HG03025 (cell line): Measurements from ENCODE around the gene IL19.
"Not testable (repeated sequence)": the region's sequence is repeated elsewhere in the genome, so short reads cannot be mapped to it uniquely, and the experiment has no call there.

Source experiments
- ATAC-seq: cut with Tn5 transposase; IDR thresholded peaks from one replicate; pipeline ENCODE4 v1.9.1; 2021; ENCODE audit warnings: mild to moderate bottlenecking, moderate library complexity; ENCODE audit not compliant: unreplicated experiment, low FRiP score

The IL19 gene

DNA sequence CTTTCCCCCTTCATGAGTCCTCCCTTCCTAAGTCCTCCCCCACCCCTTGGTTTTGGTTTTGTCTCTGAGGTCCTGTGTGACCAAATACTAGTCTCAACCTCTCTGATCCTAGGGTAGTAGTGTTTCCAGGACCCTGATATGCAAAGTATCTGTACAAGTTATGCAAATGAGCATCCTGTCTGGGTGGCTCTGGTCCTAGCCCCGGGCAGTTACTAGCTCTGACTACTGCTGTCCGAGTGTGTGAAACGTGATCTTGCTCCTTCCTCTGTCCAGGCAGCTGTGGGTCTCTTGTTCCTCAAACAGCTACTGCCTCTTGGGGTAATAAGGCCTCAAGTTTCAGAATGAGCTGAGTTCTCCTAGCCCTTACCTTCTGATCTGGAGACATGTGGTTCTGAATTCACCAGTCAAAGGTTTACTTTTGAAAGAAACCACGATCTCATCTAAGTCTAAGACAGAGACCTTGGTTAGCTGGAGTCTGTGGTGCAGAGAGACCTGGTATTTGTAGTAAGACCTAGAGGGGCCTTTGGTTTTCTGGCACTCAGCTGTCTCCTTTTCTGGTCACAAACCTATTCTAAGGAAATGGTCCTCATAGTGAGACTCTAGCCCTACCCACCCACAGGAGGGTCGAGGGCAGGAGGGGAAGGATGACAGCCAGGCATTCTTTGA lies 31.0 kb upstream of the IL19 start:
- peak; percentile 81 for ATAC-seq

DNA sequence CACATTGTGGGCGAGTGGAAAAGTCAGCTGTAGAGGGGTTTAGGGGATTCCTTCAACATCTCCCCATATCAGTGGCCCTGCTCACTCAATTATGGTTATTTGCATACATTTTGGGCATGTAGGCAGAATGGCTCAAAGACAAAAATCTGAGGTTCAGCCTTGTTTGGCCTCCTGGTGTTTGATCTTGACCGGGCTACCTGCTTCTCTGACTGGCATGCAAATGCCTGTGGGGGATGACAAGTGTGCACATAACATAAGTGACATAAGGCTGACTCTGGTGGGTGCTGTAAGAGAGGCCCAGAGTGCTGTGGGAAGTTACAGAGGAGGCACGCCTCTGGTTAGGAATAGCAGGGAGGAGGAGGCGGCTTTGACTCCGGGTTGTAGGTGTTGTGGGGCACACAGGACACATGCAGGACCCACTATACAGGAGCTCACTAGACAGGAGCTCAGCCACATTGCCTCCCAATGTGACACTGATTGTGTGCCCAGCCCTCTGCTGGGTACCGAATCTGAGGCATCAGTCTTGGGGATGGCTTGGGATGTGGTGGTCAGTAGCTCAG lies 29.4 kb upstream of the IL19 start:
- ATAC-seq: no peak

DNA sequence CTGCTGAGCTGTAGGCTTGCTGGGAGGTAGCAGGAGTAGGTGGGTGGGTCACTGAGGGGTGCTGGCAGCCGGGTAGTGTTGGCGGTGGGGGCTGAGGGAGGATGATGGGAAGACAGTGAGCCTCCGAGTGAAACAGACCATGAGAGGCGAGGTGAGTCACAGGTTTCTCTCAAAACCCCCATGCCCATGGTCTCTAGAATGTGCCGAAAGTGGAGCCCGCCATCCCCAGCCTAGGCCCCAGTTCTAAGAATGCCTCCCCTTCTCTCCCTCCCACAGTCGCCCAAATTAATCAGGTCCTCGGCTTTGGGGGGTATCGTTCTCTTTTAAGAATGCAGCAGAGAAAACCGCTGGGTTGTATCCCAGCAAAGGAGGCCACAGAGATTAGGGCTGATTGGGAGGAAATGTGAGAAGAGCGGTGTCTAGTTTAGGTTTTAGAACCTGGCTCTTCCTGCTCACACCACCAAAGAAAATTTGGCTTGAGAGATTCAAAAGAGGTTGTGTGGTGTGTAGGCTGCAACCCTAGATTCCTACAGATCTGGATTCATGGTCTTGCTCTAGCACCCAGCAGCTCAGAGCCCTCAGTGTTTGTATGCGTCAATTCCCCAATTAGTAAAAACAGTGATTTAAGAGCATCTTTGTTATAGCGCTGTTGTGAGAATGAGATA lies 27.7 kb upstream of the IL19 start:
- no peak for ATAC-seq

DNA sequence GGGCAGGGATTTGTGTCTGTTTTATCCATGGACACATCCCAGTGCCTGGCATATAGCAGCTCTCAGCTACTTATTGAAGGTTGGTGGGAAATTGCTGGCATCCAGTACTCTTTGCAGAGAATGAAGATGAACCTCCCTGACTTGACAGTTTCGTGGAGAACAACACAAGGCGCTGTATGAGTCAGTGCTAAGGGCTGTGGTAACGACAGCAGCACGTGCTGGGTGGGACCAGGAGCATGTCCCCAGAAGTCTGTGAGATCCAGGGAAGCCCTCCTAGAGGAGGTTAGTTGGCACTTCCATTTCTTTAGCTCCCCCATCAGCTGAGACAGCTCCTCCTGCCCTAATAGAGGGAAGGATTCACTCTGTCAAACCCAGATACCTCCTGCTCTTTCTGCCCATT lies 25.9 kb upstream of the IL19 start:
- no peak for ATAC-seq

DNA sequence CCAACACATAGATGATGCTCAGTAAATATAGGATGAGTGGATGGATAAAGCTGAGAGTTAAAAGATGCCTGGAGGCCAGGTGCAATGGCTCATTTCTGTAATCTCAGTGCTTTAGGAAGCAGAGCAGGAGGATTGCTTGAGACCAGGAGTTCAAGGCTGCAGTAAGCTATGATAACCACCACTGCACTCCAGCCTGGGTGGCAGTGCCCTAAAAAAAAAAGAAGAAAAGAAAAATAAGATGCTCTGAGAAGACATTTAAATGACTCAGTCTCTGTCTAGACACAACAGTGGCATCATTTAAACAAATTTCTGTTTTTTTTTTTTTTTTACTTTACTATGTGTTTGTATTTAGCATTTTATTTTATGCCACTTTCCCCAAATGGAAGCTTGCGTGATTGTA lies 25.3 kb upstream of the IL19 start:
- no peak for ATAC-seq

DNA sequence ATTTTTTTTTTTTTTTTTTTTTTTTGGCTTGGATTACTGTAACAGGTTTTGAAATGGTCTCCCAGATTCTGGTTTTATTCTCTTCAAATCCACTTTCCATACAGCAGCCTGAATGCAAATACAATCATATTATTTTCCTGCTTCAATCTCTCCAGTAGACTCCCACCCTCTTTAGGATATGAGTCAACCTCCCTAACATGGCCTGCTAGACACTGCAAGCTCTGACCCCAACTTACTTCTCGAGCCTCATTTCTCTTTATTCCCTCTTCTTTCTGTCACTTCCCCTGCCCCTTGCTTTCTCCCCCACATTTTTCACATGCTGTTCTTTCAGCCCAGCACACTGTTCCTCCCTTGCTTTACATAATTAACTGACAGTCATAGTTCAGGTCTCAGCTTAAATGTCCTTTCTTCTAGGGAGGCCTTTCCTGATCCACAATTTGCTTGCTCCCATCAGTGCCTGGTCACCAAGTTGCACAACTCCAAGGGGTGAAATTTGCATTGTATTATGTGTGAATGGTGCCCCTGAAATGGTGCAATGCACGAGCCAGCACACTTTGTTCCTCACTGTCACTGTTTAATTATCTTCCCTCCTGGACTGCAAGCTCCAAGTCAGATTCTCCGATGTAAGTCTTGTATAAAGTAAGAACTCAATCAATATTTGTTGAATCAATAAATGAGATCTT lies 22.1 kb upstream of the IL19 start:
- no peak for ATAC-seq

DNA sequence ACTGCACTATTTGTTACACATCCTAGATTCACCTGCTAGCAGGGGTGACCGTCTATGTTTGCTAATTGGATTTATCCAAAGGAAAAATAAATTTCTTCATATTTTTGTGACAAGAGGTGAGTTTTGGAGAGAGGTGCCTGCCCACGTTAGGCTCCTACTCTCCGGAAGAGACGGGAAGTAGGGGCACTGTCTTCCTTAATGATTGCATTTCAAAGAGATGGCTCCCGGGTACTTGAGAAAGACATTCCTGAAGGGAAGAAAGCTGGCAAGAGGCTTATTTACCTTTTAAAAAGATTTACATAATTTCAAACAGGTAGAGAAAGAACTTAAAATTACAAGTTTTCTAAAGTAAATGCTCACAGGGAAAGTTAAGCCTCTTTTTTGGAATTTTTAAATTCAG lies 18.7 kb upstream of the IL19 start:
- no peak for ATAC-seq

DNA sequence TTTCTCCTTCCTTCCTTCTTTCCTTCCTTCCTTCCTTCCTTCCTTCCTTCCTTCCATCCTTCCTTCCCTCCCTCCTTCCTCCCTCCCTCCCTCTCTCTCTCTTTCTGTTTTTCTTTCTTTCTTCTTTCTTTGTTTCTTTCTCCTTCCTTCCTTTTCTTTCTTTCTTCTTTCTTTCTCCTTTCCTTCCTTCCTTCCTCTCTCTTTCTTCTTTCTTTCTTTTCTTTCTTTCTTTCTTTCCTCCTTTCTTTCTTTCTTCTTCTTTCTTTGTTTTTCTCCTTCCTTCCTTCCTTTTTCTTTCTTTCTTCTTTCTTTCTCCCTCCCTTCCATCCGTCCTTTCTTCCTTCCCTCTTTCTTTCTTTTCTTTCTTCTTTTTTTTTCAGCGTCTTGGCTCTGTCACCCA lies 18.1 kb upstream of the IL19 start:
- no peak for ATAC-seq

DNA sequence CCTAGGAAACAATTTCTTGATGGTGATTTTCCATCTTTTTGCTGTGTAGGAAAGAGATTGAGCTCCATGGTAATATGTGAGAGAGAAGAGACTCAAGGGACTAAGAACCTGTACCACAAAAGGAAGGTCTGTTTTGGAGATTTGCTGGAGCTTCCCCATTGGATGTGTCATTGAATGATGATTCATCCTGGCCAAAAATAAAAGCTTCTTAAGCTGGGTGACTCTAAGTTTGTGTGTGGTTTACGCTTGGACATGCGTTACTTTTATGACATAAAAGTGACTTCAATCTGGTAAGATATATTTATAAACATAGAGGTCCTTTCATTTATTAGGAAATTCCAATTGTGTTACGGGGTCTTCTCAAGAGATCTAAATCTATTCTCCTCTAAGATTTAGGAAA lies 17.4 kb upstream of the IL19 start:
- no peak for ATAC-seq

DNA sequence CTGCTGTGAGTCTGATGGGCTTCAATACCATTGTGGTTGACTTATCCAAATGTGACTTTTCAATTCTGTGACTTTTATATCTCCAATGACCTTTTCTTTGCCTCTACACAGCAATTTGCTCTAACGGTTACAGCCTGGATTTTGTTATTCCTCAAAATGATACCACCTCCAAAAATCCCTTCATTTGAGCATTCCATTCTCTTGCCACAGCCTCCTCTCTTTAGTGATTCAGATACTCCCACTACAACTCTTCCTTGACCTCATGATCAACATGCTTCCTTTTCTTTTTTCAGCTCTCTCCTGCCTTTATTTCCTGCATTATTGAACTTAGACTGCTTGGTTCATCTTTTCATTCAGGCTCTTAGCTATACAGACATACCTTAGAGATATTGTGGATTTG lies 16.6 kb upstream of the IL19 start:
- ATAC-seq: no peak

DNA sequence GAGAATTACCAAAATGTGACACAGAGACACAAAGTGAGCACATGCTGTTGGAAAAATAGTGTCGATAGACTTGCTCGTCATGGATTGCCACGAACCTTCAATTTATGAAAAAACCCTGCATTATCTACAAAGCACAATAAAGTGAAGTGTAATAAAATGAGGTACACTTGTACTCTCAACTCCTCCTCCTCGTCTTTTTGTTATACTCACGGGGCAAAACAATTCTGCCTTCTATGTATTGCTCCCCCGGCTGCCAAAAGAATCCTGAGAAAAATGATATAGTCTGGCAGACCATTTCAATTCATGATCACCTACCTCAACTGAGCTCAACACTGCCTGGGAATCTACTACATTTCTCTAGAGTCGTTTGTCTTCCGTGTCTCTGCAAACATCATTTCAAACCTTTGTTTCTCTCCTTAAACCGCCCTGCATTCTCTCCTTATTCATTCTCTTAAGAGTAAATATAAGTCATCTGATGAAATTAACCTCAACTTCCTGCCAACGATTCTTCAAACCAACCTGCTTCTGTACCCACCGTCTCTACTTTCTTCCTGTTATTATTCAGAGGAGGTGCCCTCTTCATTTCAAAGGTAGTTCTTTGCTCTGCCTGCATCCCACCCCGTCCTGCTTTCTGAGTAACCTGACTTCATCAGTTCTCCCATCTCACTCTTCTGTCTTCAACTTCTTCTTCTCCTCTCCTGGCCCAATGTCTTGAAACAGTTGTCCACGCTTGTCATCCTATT lies 12.9 kb upstream of the IL19 start:
- no peak for ATAC-seq

DNA sequence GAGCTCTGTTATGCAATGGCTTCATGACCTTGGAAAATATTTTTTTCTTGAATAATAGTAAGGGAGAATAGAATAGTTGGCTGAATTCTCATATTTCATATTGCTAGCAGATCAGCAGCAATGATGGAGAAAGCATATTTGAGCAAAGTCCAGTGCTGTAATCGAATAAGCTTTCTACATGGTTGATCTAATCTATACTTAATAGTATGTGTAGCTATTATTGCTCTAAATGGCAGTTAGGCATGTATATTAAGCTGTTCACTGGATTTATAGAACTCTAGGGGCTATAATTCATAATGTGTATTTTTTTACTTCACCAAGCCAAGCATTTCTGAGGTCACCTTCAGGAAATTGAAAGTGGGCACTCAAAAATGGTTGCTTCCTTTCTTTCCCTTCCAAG lies 10.0 kb upstream of the IL19 start:
- ATAC-seq: no peak

DNA sequence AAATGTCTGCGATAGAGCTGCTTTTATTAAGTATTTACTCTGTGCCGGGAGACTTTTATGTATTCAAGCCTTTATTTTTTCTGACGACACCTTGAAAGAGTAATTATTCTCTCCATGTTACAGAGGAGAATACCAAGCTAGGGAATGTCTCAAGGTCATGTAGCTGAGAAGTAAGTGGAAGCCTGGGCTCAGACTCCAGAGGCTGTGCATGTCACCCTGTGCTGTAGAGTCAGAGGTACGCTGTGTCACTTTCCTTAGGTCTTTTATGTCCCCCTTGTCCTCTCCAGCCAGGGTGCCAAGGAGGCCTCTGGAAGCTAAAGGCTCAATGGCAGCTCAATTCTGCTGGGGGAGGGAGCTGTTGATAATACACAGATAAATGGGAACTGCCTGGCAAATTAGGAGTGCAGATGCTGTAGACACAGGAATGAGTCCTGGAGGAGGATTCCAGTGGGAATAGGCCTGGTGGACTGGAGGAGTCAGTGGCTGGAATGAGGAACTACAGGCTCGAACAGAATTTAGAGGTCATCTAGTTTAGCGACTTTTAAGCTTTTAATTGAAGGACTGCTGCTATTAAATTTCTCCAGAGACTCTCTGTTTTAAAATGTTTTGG lies 9.3 kb upstream of the IL19 start:
- ATAC-seq: no peak

DNA sequence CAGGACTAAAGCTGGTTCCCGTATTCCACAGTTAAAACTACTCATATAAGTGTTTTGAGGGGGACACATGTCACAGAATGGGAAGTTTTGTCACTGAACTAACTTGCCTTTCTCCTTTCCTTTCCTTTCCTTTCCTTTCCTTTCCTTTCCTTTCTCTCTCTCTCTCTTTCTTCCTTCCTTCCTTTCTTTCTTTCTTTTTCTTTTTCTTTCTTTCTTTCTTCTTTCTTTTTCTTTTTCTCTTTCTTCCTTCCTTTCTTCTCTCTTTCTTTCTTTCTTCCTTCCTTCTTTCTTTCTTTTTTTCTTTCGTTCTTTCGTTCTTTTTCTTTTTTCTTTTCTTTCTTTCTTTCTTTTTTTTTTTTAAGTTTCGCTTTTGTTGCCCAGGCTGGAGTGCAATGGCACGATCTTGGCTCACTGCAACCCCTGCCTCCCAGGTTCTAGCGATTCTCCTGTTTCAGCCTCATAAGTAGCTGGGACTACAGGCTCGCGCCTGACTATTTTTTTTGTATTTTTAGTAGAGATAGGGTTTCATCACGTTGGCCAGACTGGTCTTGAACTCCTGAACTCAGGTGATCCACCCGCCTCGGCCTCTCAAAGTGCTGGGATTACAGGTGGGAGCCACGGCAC lies 7.7 kb upstream of the IL19 start:
- not testable (repeated sequence) for ATAC-seq

DNA sequence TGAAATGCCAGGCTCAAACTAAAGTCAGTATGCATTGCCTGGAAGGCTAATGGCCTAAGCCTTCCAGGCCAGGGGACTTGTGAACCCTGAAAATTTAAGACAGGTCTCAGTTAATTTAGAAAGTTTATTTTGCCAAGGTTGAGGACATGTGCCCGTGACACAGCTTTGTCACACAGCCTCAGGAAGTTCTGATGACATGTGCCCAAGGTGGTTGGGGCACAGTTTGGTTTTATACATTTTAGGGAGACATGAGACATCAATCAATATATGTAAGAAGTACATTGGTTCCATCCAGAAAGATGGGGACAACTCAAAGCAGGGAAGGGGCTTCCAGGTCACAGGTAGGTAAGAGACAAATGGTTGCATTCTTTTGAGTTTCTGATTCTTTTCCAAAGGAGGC lies 4.8 kb upstream of the IL19 start:
- ATAC-seq: not testable (repeated sequence)

DNA sequence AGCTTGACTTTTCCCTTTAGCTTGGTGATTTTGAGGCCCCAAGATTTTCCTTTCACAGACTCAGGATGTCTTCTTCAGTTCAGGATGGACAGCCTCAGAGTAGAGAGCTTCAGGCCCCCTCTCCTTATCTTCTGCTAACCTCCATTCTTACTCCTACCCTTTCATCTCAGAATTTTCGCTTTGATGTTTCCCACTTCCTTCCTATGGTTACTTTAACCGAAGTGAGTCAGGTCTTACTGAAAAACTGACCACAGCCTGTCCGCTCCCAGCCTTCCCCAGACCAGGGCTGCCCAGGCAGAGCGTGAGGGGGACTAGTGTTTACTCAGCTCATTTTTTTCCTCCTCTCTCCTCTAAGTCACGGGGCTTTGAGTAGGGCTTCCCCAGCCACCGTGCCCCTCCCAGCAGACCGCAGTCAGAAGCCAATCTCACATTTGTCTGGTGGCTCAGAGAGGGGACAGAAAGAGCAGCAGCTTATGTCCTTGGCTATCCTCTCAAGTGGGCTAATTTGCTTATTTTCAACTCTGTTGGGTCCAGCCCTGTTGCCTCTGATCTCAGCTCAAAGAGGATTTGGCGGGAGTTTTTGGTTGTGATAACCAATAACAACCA lies 4.2 kb upstream of the IL19 start:
- ATAC-seq: no peak

DNA sequence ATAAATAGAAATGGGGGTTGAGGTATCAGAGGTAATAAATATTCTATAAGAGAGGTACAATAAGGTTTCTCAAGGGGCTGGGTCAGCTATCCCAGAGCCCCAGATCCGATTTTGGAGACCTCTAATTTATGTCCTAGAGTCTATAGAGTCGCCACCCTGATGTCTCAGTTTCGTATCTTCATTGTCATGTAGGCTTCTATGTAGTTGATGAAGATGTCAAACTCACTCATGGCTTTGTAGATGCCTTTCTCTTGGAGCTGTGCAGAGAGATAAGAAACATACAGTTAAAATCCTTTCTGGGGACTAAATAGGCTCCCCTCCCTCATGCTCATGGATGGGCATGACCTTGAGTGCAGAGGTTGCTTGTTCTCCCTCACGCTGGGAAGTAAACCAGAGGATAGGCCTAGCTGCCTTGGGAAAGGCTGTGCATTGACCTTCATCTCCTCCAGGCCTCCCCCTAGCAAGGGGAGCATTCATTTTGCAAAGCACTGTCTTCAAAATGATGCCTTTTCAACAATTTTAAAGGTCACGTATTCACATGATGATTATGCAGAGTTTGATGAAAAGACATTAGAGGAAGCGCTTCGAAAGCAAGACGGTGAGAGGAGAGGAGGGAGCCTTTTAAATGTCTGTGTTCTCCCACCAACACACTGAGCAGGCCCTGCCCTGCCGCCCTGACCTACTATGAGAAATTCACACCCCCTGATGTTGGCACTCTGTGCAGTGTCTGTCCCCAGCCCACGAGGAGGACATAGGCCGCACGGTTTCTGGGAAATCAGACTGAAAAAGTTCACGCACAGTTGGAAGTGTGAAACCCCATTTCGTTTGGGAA lies 1.9 kb upstream of the IL19 start:
- ATAC-seq: no peak

DNA sequence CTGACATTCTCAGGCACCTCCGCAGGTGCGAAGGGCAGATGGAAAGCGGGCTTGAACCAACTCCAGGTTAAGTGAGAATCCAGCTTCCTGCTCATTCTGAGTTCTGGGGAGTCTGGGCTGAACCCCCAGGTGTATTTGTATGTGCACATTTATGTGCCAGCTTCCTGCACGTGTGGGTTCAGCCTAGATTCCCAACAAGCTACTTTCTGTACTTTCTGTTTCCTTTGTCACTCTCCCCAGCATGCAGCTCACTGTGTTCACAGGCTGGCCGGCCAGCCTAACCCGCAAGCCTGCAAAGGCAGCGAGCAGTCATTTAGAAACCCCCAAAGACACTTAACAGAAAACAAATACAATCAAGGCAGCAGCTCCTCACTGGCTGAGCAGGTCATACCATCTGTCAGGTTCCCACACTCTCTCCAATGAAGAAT lies 1.3 kb upstream of the IL19 start:
- ATAC-seq: peak; percentile 71

DNA sequence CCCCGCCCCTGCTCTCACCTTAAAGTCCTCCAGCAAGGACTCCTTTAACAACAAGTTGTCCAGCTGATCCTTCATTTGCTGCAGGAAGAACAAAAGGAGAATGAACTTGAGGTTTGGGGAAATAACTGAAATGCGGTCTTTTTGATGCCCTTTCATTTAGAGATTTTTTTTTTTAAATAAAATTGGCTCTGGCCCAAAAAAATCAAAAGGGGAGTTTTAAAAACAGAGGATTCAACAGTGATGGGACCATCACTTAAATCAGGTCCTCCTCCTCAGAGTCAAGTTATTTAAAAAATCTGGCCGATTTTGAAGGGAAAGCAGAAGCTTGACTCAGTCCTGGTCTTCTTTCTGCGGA lies 742 bp downstream of the IL19 start:
- ATAC-seq: no peak
